Breast epithelium (tissue), 3 donors: ENCODE measurements around the gene EID2.

Experiments used
- CTCF ChIP-seq, 3 donors: fragments of 450-650 bp; IDR thresholded peaks; one replicate each; pipeline ENCODE4 v1.5.1; 2016 to 2017; ENCODE audit warnings: antibody characterized with exemption in 3 of 3, mild to moderate bottlenecking in 3 of 3, moderate library complexity in 3 of 3
- POLR2AphosphoS5 ChIP-seq, 3 donors: sonication (generic); formaldehyde crosslinking; IDR thresholded peaks; one replicate each; pipeline ENCODE4 v1.6.1; 2017; ENCODE audit warnings: antibody characterized with exemption in 3 of 3

DNA sequence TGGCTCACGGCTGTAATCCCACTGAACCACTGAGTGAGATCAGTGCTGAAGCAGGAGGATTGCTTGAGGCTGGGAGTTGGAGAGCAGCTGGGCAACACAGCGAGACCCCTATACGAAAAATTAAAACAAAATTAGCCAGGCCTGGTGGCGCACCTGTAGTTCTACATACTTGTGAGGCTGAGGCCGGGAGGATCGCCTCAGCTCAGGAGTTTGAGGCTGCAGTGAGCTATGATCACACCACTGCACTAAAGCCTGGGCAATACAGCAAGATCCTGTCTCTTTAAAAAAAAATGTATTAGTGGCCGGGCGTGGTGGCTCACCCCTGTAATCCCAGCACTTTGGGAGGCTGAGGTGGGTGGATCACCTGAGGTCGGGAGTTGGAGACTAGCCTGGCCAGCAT is 31.3 kb downstream of the EID2 start:
- TF ChIP-seq CTCF (IDR thresholded peaks at IDR 0.05) (no peak), POLR2AphosphoS5 (IDR thresholded peaks at IDR 0.05) (no peak)
